ENCODE measurements around the gene GAK. TPM values are rescaled to one million over a fixed set of nuclear protein-coding genes. Genes with fewer than 3 reads are reported as not detected.

Gene GAK
- total RNA-seq, 4 donors from 2014 or later = 34.9 to 48.3 (median 44.5) TPM

GRCh38 chr4:960636-961350, 28.7 kb upstream of the GAK start:
- intact Hi-C loops (cut with DNase I; ENCODE audit: low total_unique reads) = no loop called here
- Histone ChIP-seq H3K27ac (no peak overlapping the region), H3K4me3 (no peak overlapping the region), H3K27me3 (no peaks in the 10 kb centered on the region), H3K9me3 (no peaks in the 10 kb centered on the region), H3K4me1 (no peaks in the 10 kb centered on the region), H3K36me3 (peaks cover 0 to 11% of the 10 kb centered on the region in 2 donors)
- no peak for DNase-seq
- in situ Hi-C loops (cut with MboI; ENCODE audit: low sequenced_read_pairs in 4 of 4) = no loop called here
- no peak for TF ChIP-seq CTCF (IDR thresholded peaks at IDR 0.05 in 4 of 5, conservative IDR thresholded peaks at IDR 0.05 in 1 of 5)
- no peak for TF ChIP-seq POLR2A (IDR thresholded peaks at IDR 0.05)
- ATAC-seq = no peak

GRCh38 chr4:960140-960635, 28.1 kb upstream of the GAK start:
- TF ChIP-seq POLR2A (IDR thresholded peaks at IDR 0.05) (no peak), CTCF (IDR thresholded peaks at IDR 0.05 in 4 of 5, conservative IDR thresholded peaks at IDR 0.05 in 1 of 5) (no peak)
- in situ Hi-C loops (cut with MboI; ENCODE audit: low sequenced_read_pairs in 4 of 4) (no loop called here), intact Hi-C loops (cut with DNase I; ENCODE audit: low total_unique reads) (no loop called here)
- ATAC-seq = no peak
- Histone ChIP-seq H3K27me3 (no peaks in the 10 kb centered on the region), H3K36me3 (peaks cover 0 to 15% of the 10 kb centered on the region in 2 donors), H3K9me3 (no peaks in the 10 kb centered on the region), H3K4me1 (no peaks in the 10 kb centered on the region), H3K4me3 (no peak overlapping the region), H3K27ac (no peak overlapping the region)
- DNase-seq = no peak

- no peak for TF ChIP-seq POLR2A (IDR thresholded peaks at IDR 0.05)
- TF ChIP-seq CTCF (IDR thresholded peaks at IDR 0.05 in 4 of 5, conservative IDR thresholded peaks at IDR 0.05 in 1 of 5) = no peak
- intact Hi-C loops (cut with DNase I; ENCODE audit: low total_unique reads) (no loop called here), in situ Hi-C loops (cut with MboI; ENCODE audit: low sequenced_read_pairs in 4 of 4) (no loop called here)
- Histone ChIP-seq H3K36me3 (peaks cover 0 to 15% of the 10 kb centered on the region in 2 donors), H3K9me3 (no peaks in the 10 kb centered on the region), H3K27me3 (no peaks in the 10 kb centered on the region), H3K27ac (no peak overlapping the region), H3K4me1 (no peaks in the 10 kb centered on the region), H3K4me3 (no peak overlapping the region)
- ATAC-seq (no peak), DNase-seq (peak in 1 of 2 donors; percentile 8)
These were observed 27.4 kb upstream of the GAK start for GRCh38 chr4:959338-960139.

GRCh38 chr4:958696-959337, 26.7 kb upstream of the GAK start:
- H3K36me3 ChIP-seq = peaks cover 0 to 15% of the 10 kb centered on the region in 2 donors
- no peaks in the 10 kb centered on the region for H3K9me3 ChIP-seq
- no peak for DNase-seq

More at GRCh38 chr4:958696-959337, 26.7 kb upstream of the GAK start:
- intact Hi-C loops (cut with DNase I; ENCODE audit: low total_unique reads) = no loop called here
- no peak for ATAC-seq
- no peaks in the 10 kb centered on the region for H3K27me3 ChIP-seq
- no peak overlapping the region for H3K4me3 ChIP-seq
- TF ChIP-seq CTCF (IDR thresholded peaks at IDR 0.05 in 4 of 5, conservative IDR thresholded peaks at IDR 0.05 in 1 of 5) (no peak), POLR2A (IDR thresholded peaks at IDR 0.05) (no peak)
- no peaks in the 10 kb centered on the region for H3K4me1 ChIP-seq
- in situ Hi-C loops (cut with MboI; ENCODE audit: low sequenced_read_pairs in 4 of 4) = no loop called here
- H3K27ac ChIP-seq = no peak overlapping the region

All from gastrocnemius medialis (tissue), 4 donors.